ENCODE data around the gene MUC12. TPM values are rescaled to one million over a fixed set of nuclear protein-coding genes. Genes with fewer than 3 reads are reported as not detected.

MUC12 gene
- total and polyA plus RNA-seq, 2 of the 13 experiments (the other 11 are each of a cell fraction or from before 2014, with no cell fraction given): not detected

DNA sequence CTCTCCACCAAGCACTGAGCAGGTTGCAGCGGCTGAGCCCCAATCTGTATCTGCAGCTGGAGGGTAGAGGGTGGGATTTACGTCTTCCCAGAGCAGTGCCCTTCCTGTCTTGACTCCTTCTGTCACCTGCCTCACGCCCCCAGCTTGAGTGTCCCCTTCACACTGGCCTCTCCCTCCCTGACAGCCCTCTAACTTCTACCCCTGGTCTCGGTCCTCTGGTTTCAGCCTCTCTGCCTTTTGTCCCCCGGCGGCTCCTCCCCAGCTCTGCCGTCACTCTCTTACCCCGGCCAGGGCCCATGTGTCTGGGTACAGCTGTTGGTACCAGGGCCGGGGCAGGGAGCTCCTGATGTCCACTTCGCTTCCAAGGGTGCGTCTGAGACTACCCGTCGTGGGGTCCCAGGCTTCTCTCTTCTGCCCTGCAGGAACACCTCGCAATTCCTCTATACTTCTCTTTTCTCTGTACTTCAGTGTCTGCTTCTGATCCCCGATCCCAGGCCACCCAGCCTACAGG is 19.4 kb upstream of the MUC12 start (continued):
- TF ChIP-seq ZNF382 (CRISPR knock-in tag; IDR thresholded peaks at IDR 0.05; ENCODE audit: borderline replicate concordance) (no peak), SMC3 (IDR thresholded peaks at IDR 0.05; ENCODE audit: low read length) (no peak), ZNF24 (IDR thresholded peaks at IDR 0.05) (no peak), ZNF780A (CRISPR knock-in tag; IDR thresholded peaks at IDR 0.05) (no peak), SCMH1 (CRISPR knock-in tag; IDR thresholded peaks at IDR 0.05; ENCODE audit: borderline replicate concordance) (no peak), POLR2AphosphoS2 (IDR thresholded peaks at IDR 0.05; ENCODE audit: low read depth, low read length) (no peak)
- TF ChIP-seq, protein P1, sequence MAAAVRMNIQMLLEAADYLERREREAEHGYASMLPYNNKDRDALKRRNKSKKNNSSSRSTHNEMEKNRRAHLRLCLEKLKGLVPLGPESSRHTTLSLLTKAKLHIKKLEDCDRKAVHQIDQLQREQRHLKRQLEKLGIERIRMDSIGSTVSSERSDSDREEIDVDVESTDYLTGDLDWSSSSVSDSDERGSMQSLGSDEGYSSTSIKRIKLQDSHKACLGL (CRISPR knock-in tag; IDR thresholded peaks at IDR 0.05): no peak

DNA sequence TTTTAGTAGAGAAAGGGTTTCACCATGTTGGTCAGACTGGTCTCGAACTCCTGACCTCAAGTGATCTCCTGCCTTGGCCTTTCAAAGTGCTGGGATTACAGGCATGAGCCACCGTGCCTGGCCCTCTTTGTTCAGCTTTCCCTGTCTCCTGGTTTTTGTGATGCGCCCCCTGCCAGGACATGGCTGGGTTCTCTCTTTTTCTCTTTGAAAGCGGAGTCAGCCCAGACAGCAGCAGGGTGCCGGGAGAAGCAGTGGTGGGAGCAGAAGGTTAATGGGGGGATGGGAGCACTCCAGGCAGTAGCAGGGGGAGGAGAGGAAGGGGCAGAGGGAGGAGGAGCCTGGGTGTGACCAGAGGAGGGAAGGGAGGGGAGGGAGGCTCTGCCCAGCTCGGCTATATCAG is 18.2 kb upstream of the MUC12 start:
- in situ Hi-C loops (cut with HindIII; ENCODE audit: extremely low pct_ligation_motif_present, low pct_unique_long_range_greater_than_20kb) (no loop called here), intact Hi-C loops (cut with micrococcal nuclease; ENCODE audit: unreplicated experiment) (no loop called here)
- ATAC-seq: no peak

More for the DNA sequence above, 18.2 kb upstream of the MUC12 start:
- TF ChIP-seq NFE2 (CRISPR knock-in tag; IDR thresholded peaks at IDR 0.05) (no peak), TCF7 (IDR thresholded peaks at IDR 0.05; ENCODE audit: low read depth) (no peak), DNMT1 (CRISPR knock-in tag; IDR thresholded peaks at IDR 0.05) (no peak), BORCS8-MEF2B (CRISPR knock-in tag; IDR thresholded peaks at IDR 0.05) (no peak), GLI4 (CRISPR knock-in tag; IDR thresholded peaks at IDR 0.05; ENCODE audit: borderline replicate concordance) (no peak), ZNF749 (CRISPR knock-in tag; IDR thresholded peaks at IDR 0.05; ENCODE audit: borderline replicate concordance) (no peak), MIER2 (CRISPR knock-in tag; IDR thresholded peaks at IDR 0.05) (no peak)
- TF ChIP-seq, protein P2, sequence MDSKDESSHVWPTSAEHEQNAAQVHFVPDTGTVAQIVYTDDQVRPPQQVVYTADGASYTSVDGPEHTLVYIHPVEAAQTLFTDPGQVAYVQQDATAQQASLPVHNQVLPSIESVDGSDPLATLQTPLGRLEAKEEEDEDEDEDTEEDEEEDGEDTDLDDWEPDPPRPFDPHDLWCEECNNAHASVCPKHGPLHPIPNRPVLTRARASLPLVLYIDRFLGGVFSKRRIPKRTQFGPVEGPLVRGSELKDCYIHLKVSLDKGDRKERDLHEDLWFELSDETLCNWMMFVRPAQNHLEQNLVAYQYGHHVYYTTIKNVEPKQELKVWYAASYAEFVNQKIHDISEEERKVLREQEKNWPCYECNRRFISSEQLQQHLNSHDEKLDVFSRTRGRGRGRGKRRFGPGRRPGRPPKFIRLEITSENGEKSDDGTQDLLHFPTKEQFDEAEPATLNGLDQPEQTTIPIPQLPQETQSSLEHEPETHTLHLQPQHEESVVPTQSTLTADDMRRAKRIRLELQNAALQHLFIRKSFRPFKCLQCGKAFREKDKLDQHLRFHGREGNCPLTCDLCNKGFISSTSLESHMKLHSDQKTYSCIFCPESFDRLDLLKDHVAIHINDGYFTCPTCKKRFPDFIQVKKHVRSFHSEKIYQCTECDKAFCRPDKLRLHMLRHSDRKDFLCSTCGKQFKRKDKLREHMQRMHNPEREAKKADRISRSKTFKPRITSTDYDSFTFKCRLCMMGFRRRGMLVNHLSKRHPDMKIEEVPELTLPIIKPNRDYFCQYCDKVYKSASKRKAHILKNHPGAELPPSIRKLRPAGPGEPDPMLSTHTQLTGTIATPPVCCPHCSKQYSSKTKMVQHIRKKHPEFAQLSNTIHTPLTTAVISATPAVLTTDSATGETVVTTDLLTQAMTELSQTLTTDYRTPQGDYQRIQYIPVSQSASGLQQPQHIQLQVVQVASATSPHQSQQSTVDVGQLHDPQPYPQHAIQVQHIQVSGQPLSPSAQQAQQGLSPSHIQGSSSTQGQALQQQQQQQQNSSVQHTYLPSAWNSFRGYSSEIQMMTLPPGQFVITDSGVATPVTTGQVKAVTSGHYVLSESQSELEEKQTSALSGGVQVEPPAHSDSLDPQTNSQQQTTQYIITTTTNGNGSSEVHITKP (CRISPR knock-in tag; IDR thresholded peaks at IDR 0.05; ENCODE audit: low read depth): no peak
- TF ChIP-seq, protein P3, sequence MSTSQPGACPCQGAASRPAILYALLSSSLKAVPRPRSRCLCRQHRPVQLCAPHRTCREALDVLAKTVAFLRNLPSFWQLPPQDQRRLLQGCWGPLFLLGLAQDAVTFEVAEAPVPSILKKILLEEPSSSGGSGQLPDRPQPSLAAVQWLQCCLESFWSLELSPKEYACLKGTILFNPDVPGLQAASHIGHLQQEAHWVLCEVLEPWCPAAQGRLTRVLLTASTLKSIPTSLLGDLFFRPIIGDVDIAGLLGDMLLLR (CRISPR knock-in tag; IDR thresholded peaks at IDR 0.05): no peak
- TF ChIP-seq, protein P4, sequence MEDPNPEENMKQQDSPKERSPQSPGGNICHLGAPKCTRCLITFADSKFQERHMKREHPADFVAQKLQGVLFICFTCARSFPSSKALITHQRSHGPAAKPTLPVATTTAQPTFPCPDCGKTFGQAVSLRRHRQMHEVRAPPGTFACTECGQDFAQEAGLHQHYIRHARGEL (CRISPR knock-in tag; IDR thresholded peaks at IDR 0.05): no peak
- Histone ChIP-seq H3K27ac (ENCODE audit: extremely low read length, insufficient read depth, low read length) (no peak overlapping the region), H3K9me3 (ENCODE audit: low read length) (no peaks in the 10 kb centered on the region), H3K9ac (ENCODE audit: insufficient read depth, low read depth, low read length) (no peak overlapping the region), H3K36me3 (replicated peaks in 1 of 2; ENCODE audit: control insufficient read depth in 1 of 2, insufficient read depth in 2 of 2, low read length in 2 of 2) (no peaks in the 10 kb centered on the region), H4K20me1 (ENCODE audit: insufficient read depth, low read length) (no peaks in the 10 kb centered on the region), H2AFZ (ENCODE audit: low read length) (no peak overlapping the region), H3K4me1 (ENCODE audit: insufficient read depth, low read length) (peaks cover 12% of the 10 kb centered on the region; the same call in 1 of the 2 replicates), H3K27me3 (ENCODE audit: control insufficient read depth in 1 of 2, insufficient read depth in 2 of 2, low read length in 2 of 2) (peaks cover 2 to 18% of the 10 kb centered on the region in 2 experiments; a peak in 3 of 5 replicates), H3K79me2 (ENCODE audit: insufficient read depth, low read length) (no peaks in the 10 kb centered on the region), H3K4me2 (ENCODE audit: low read depth, low read length) (no peak overlapping the region), H3K4me3 (replicated peaks in 1 of 3; ENCODE audit: insufficient read depth in 1 of 3, low read depth in 2 of 3, low read length in 3 of 3) (no peak overlapping the region)
- no peak for FAIRE-seq
- POLR2A ChIA-PET: no interaction called here
- DNase-seq (ENCODE audit: low spot score): no peak
- 35% methylated on average over 6 of the region's 6 CpGs for WGBS (ENCODE audit: low lambda C conversion rate)
- CTCF ChIA-PET (ENCODE audit: low intra/inter-chr PET ratio, low total read pairs): no interaction called here
- BruUV-seq (replicated peaks): no TSS peak

Measured in HepG2 (cell line).